ENCODE results near the gene GLIS1.

DNA sequence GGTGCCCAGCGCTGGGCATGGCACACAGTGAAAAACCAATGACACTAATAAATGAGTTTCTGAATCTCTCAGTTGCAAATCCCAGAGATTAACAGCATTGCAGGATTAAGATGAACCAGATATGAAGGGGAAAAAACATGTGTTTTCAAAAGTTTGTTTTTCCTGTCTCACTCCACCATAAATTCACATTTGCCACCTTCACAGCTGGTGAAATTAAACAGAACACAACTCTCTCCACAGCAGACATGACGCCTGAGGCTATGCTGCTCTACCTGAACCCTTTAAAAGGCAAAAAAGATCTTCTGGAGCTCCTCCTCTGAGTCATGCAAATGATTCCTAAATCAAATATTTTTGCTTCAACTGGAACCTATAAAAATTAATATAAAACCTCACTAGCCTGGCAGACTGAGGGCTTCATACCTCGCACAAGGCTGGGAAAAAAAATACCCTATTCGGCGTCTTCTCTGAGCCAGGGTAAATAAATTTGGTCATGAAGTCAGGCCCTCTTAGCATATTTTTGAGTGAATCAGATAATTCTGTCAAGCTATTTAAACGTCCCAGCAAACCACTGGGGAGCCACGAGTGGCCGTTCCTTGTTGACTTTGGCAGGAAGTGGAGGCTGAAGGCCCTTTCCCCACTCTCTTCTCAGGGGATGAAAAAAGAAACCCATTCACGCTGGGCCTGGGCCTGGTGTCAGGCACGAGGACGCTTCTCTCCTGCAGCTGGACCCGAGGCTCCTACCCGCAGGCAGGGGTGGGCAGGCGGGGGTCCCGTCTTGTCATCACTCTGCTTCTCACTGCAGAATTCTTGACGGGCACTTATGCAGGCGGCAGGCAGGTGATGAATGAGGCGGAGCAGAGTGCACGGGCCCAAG lies 226.8 kb downstream of the GLIS1 start:
- no peak for TF ChIP-seq POLR2A (IDR thresholded peaks at IDR 0.05)
- TF ChIP-seq, protein P1, sequence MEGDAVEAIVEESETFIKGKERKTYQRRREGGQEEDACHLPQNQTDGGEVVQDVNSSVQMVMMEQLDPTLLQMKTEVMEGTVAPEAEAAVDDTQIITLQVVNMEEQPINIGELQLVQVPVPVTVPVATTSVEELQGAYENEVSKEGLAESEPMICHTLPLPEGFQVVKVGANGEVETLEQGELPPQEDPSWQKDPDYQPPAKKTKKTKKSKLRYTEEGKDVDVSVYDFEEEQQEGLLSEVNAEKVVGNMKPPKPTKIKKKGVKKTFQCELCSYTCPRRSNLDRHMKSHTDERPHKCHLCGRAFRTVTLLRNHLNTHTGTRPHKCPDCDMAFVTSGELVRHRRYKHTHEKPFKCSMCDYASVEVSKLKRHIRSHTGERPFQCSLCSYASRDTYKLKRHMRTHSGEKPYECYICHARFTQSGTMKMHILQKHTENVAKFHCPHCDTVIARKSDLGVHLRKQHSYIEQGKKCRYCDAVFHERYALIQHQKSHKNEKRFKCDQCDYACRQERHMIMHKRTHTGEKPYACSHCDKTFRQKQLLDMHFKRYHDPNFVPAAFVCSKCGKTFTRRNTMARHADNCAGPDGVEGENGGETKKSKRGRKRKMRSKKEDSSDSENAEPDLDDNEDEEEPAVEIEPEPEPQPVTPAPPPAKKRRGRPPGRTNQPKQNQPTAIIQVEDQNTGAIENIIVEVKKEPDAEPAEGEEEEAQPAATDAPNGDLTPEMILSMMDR (IDR thresholded peaks at IDR 0.05): no peak

All from vagina (tissue), 2 donors.